H9 (cell line): ENCODE measurements around the gene ZCCHC4. TPM values are rescaled to one million over a fixed set of nuclear protein-coding genes. Genes with fewer than 3 reads are reported as not detected.

ENCODE experiments used
- DNase-seq: peaks from one replicate; pipeline ENCODE4 v3.0.0-alpha.2; 2017
- H2AFZ ChIP-seq: one replicate; pipeline ENCODE4 v1.6.1; 2013; ENCODE audit warnings: mild to moderate bottlenecking, low read length, control low read depth, moderate library complexity
- H2AK5ac ChIP-seq: 2 replicates; pipeline ENCODE4 v1.6.1; 2013; ENCODE audit warnings: low read length, control low read depth, mixed read lengths; ENCODE audit not compliant: insufficient read length
- H2BK120ac ChIP-seq: one replicate; pipeline ENCODE4 v1.6.1; 2013; ENCODE audit warnings: low read depth, mild to moderate bottlenecking, low read length, control low read depth, inconsistent platforms; ENCODE audit not compliant: poor library complexity, severe bottlenecking
- H2BK12ac ChIP-seq: 2 replicates; pipeline ENCODE4 v1.6.1; 2013; ENCODE audit warnings: low read length, control low read depth, mixed read lengths, low read depth; ENCODE audit not compliant: insufficient read length
- H2BK15ac ChIP-seq: 2 replicates; pipeline ENCODE4 v1.6.1; 2013; ENCODE audit warnings: low read depth, low read length, control low read depth
- H2BK20ac ChIP-seq: one replicate; pipeline ENCODE4 v1.6.1; 2013; ENCODE audit warnings: low read depth, mild to moderate bottlenecking, low read length, control low read depth, inconsistent platforms; ENCODE audit not compliant: poor library complexity, severe bottlenecking
- H2BK5ac ChIP-seq: 2 replicates; pipeline ENCODE4 v1.6.1; 2013; ENCODE audit warnings: low read length, control low read depth, mixed read lengths; ENCODE audit not compliant: insufficient read length
- H3K14ac ChIP-seq: 2 replicates; pipeline ENCODE4 v1.6.1; 2013; ENCODE audit warnings: low read length, control low read depth; ENCODE audit not compliant: insufficient read depth
- H3K18ac ChIP-seq: 2 replicates; pipeline ENCODE4 v1.6.1; 2013; ENCODE audit warnings: low read depth, mild to moderate bottlenecking, mixed read lengths, low read length, control low read depth; ENCODE audit not compliant: insufficient read length
- H3K23ac ChIP-seq: 2 replicates; pipeline ENCODE4 v1.6.1; 2013; ENCODE audit warnings: low read length, control low read depth, mixed read lengths, low read depth; ENCODE audit not compliant: insufficient read length
- H3K23me2 ChIP-seq: 2 replicates; pipeline ENCODE4 v1.6.1; 2013; ENCODE audit warnings: low read depth, mild to moderate bottlenecking, mixed read lengths, low read length, control low read depth; ENCODE audit not compliant: insufficient read length, poor library complexity, severe bottlenecking
- H3K27ac ChIP-seq: 2 replicates; pipeline ENCODE4 v1.5.1; 2013; ENCODE audit warnings: low read length, control low read depth, mixed read lengths, low read depth; ENCODE audit not compliant: insufficient read length
- H3K27me3 ChIP-seq: 2 replicates; pipeline ENCODE4 v1.6.1; 2013; ENCODE audit warnings: low read length, control low read depth, inconsistent platforms; ENCODE audit not compliant: insufficient read depth
- H3K4ac ChIP-seq: 2 replicates; pipeline ENCODE4 v1.6.1; 2013; ENCODE audit warnings: low read depth, mild to moderate bottlenecking, control low read depth, inconsistent platforms, low read length, moderate library complexity
- H3K4me1 ChIP-seq: 2 replicates; pipeline ENCODE4 v1.6.1; 2013; ENCODE audit warnings: low read length, control low read depth, inconsistent platforms; ENCODE audit not compliant: insufficient read depth
- H3K4me2 ChIP-seq: 2 replicates; pipeline ENCODE4 v1.6.1; 2013; ENCODE audit warnings: low read length, control low read depth, mixed read lengths; ENCODE audit not compliant: insufficient read length, insufficient read depth
- H3K56ac ChIP-seq: 2 replicates; pipeline ENCODE4 v1.6.1; 2013; ENCODE audit warnings: low read depth, mild to moderate bottlenecking, mixed read lengths, low read length, control low read depth; ENCODE audit not compliant: insufficient read length
- H3K79me1 ChIP-seq: 2 replicates; pipeline ENCODE4 v1.6.1; 2013; ENCODE audit warnings: low read depth, mild to moderate bottlenecking, moderate library complexity, low read length, control low read depth, inconsistent platforms; ENCODE audit not compliant: insufficient read depth, poor library complexity, severe bottlenecking
- H3K79me2 ChIP-seq: 2 replicates; pipeline ENCODE4 v1.6.1; 2013; ENCODE audit warnings: low read length, control low read depth, inconsistent platforms; ENCODE audit not compliant: insufficient read depth
- H3K9ac ChIP-seq: 2 replicates; pipeline ENCODE4 v1.6.1; 2013; ENCODE audit warnings: low read length, control low read depth, mixed read lengths; ENCODE audit not compliant: insufficient read length; ENCODE audit errors: extremely low read depth
- H3K9me3 ChIP-seq: one replicate; pipeline ENCODE4 v1.6.1; 2013; ENCODE audit warnings: low read depth, low read length, inconsistent platforms; ENCODE audit not compliant: control insufficient read depth
- H3T11ph ChIP-seq: one replicate; pipeline ENCODE4 v1.6.1; 2013; ENCODE audit warnings: mild to moderate bottlenecking, low read length, control low read depth, inconsistent platforms
- H4K20me1 ChIP-seq: one replicate; pipeline ENCODE4 v1.6.1; 2013; ENCODE audit not compliant: control insufficient read depth, insufficient read length, insufficient read depth
- H4K5ac ChIP-seq: 2 replicates; pipeline ENCODE4 v1.6.1; 2013; ENCODE audit warnings: low read depth, mild to moderate bottlenecking, mixed read lengths, low read length, control low read depth; ENCODE audit not compliant: insufficient read length
- H4K8ac ChIP-seq: replicated peaks from 2 replicates; pipeline ENCODE4 v1.6.1; 2013; ENCODE audit warnings: low read length, control low read depth, mixed read lengths, low read depth; ENCODE audit not compliant: insufficient read length
- H4K91ac ChIP-seq: 2 replicates; pipeline ENCODE4 v1.6.1; 2013; ENCODE audit warnings: low read depth, mild to moderate bottlenecking, moderate library complexity, mixed read lengths, low read length, control low read depth; ENCODE audit not compliant: insufficient read length
- H3K27ac Mint-ChIP-seq, 3 experiments: 2 replicates in 2 of 3; 3 replicates in 1 of 3; pipeline ENCODE4 v1.8.0; 2020 to 2021; ENCODE audit warnings: mixed read lengths in 3 of 3, mild to moderate bottlenecking in 1 of 3, moderate library complexity in 1 of 3
- H3K27me3 Mint-ChIP-seq: 2 replicates; pipeline ENCODE4 v1.8.0; 2021; ENCODE audit warnings: low read depth, mild to moderate bottlenecking, moderate library complexity, mixed read lengths
- H3K36me3 Mint-ChIP-seq, 3 experiments: 2 replicates in 2 of 3; 3 replicates in 1 of 3; pipeline ENCODE4 v1.8.0; 2020 to 2021; ENCODE audit warnings: low read depth in 3 of 3, mixed read lengths in 3 of 3; ENCODE audit not compliant: insufficient read depth in 1 of 3
- H3K4me1 Mint-ChIP-seq, 2 experiments: 2 replicates each; pipeline ENCODE4 v1.8.0; 2020; ENCODE audit warnings: mixed read lengths in 2 of 2
- H3K4me3 Mint-ChIP-seq, 2 experiments: 2 replicates in 1 of 2; 3 replicates in 1 of 2; pipeline ENCODE4 v1.8.0; 2020 to 2021; ENCODE audit warnings: mild to moderate bottlenecking in 2 of 2, mixed read lengths in 2 of 2, moderate library complexity in 1 of 2
- H3K9me3 Mint-ChIP-seq, 2 experiments: 2 replicates in 1 of 2; 3 replicates in 1 of 2; pipeline ENCODE4 v1.8.0; 2020; ENCODE audit warnings: mild to moderate bottlenecking in 2 of 2, mixed read lengths in 2 of 2, moderate library complexity in 1 of 2
- WGBS: extraction: QIAGEN DNeasy Blood & Tissue Kit; methylation state at CpG from one replicate; pipeline ENCODE4 v1.1.7; 2013; ENCODE audit warnings: missing lambda C conversion rate, low lambda C conversion rate, mixed read lengths; ENCODE audit not compliant: insufficient read length; ENCODE audit errors: extremely low coverage; 5-methylcytosine and 5-hydroxymethylcytosine counted together
- total RNA-seq: library from RNA; stranded (reverse); gene quantifications from 2 replicates; pipeline ENCODE4 v1.2.1, GENCODE V29; 2021
- TF ChIP-seq, protein P1 (sequence below): fragments of 200-600 bp; sonication (generic); conservative IDR thresholded peaks from 3 replicates; pipeline ENCODE4 v1.8.0; 2021; ENCODE audit warnings: antibody characterized with exemption, mild to moderate bottlenecking

The ZCCHC4 gene
- total RNA-seq, 1 experiment from 2014 or later = 6.8 TPM

DNA sequence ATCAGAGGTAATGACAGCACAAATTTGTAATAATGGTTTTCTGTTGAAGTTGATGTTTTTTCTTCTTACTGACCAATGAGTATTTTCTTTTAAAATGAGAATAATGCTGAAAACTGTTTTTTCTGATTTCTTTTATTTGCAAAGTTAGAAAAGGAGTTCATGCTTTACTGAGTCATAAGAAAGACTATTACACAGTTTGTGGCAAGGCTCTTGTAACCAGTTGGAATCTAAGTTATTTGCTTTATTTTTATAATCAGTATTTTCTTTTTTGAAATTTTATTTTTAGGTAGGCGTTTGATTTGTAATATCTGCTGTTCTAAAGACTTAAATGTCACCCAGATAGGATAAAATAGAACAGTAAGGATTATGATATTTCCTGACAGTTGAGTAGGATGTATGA, 89.9 kb downstream of the ZCCHC4 start:
- Mint-ChIP-seq H3K27ac (no peak overlapping the region), H3K9me3 (no peaks in the 10 kb centered on the region)

More for the DNA sequence above, 89.9 kb downstream of the ZCCHC4 start:
- Mint-ChIP-seq H3K27me3 (no peaks in the 10 kb centered on the region), H3K4me1 (no peaks in the 10 kb centered on the region), H3K36me3 (peaks cover 9 to 75% (median 43%) of the 10 kb centered on the region in 3 experiments; a peak in 6 of 7 replicates), H3K4me3 (no peak overlapping the region)
- DNase-seq = no peak
- Histone ChIP-seq H3K9ac (no peak overlapping the region), H4K8ac (no peak overlapping the region), H4K91ac (no peak overlapping the region), H4K20me1 (no peaks in the 10 kb centered on the region), H3K79me2 (no peaks in the 10 kb centered on the region), H3K4ac (no peak overlapping the region), H3K4me2 (no peak overlapping the region), H2AFZ (no peak overlapping the region), H3K14ac (no peak overlapping the region), H2BK12ac (no peak overlapping the region), H3K27me3 (no peaks in the 10 kb centered on the region), H3K27ac (no peak overlapping the region), H2BK20ac (no peak overlapping the region), H3K18ac (no peak overlapping the region), H3K23me2 (no peaks in the 10 kb centered on the region), H2BK120ac (no peak overlapping the region), H3T11ph (no peak overlapping the region), H3K56ac (no peak overlapping the region), H2BK5ac (no peak overlapping the region), H3K4me1 (no peaks in the 10 kb centered on the region), H3K23ac (no peak overlapping the region), H2BK15ac (no peak overlapping the region), H3K9me3 (no peaks in the 10 kb centered on the region), H3K79me1 (no peaks in the 10 kb centered on the region), H4K5ac (no peak overlapping the region), H2AK5ac (no peak overlapping the region)
- TF ChIP-seq, protein P1, sequence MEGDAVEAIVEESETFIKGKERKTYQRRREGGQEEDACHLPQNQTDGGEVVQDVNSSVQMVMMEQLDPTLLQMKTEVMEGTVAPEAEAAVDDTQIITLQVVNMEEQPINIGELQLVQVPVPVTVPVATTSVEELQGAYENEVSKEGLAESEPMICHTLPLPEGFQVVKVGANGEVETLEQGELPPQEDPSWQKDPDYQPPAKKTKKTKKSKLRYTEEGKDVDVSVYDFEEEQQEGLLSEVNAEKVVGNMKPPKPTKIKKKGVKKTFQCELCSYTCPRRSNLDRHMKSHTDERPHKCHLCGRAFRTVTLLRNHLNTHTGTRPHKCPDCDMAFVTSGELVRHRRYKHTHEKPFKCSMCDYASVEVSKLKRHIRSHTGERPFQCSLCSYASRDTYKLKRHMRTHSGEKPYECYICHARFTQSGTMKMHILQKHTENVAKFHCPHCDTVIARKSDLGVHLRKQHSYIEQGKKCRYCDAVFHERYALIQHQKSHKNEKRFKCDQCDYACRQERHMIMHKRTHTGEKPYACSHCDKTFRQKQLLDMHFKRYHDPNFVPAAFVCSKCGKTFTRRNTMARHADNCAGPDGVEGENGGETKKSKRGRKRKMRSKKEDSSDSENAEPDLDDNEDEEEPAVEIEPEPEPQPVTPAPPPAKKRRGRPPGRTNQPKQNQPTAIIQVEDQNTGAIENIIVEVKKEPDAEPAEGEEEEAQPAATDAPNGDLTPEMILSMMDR = no peak
- no CpG with 5 or more reads among the region's 1 CpG for WGBS
